AG10803 (cell line): ENCODE results near the gene PRSS22.
A peak's percentile ranks its signal among the peaks of the same experiment; 100 is the strongest.

Source experiments
- DNase-seq: peaks from one replicate; pipeline ENCODE4 v3.0.0; 2010; ENCODE audit warnings: low read depth
- H3K4me3 ChIP-seq: 2 replicates; pipeline ENCODE4 v1.5.1; 2011; ENCODE audit warnings: mild to moderate bottlenecking, low read length, control low read depth
- TF ChIP-seq, protein P1 (sequence below): conservative IDR thresholded peaks from 2 replicates; pipeline ENCODE4 v1.5.1; 2011; ENCODE audit warnings: mild to moderate bottlenecking, low read length, control low read depth, inconsistent platforms

PRSS22 gene

GRCh38 chr16:2879854-2880508 lies 22.0 kb upstream of the PRSS22 start:
- H3K4me3 ChIP-seq: no peak overlapping the region
- TF ChIP-seq, protein P1, sequence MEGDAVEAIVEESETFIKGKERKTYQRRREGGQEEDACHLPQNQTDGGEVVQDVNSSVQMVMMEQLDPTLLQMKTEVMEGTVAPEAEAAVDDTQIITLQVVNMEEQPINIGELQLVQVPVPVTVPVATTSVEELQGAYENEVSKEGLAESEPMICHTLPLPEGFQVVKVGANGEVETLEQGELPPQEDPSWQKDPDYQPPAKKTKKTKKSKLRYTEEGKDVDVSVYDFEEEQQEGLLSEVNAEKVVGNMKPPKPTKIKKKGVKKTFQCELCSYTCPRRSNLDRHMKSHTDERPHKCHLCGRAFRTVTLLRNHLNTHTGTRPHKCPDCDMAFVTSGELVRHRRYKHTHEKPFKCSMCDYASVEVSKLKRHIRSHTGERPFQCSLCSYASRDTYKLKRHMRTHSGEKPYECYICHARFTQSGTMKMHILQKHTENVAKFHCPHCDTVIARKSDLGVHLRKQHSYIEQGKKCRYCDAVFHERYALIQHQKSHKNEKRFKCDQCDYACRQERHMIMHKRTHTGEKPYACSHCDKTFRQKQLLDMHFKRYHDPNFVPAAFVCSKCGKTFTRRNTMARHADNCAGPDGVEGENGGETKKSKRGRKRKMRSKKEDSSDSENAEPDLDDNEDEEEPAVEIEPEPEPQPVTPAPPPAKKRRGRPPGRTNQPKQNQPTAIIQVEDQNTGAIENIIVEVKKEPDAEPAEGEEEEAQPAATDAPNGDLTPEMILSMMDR: no peak
- DNase-seq: no peak

DNA sequence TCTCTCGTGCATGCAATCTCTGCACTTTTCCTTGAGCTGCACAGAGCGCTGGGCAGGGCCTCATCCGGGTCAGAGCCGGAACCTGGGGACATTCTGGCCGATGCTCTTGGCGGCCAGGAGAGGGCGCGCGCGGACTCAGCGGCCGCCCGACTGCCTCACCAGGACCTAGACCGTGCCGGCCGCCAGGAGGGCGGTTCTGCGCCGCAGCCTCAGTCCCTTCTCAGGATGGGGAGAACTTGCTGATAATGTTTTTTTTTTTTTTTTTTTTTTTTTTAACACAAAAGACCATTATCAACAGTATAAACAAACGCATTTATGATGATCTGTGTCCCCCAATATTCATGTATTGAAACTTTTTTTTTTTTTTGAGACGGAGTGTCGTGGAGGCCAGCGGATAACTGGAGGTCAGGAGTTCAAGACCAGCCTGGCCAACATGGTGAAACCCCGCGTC lies 17.0 kb upstream of the PRSS22 start:
- H3K4me3 ChIP-seq: no peak overlapping the region
- TF ChIP-seq, protein P1: peak; percentile 77
- DNase-seq: peak; percentile 72

DNA sequence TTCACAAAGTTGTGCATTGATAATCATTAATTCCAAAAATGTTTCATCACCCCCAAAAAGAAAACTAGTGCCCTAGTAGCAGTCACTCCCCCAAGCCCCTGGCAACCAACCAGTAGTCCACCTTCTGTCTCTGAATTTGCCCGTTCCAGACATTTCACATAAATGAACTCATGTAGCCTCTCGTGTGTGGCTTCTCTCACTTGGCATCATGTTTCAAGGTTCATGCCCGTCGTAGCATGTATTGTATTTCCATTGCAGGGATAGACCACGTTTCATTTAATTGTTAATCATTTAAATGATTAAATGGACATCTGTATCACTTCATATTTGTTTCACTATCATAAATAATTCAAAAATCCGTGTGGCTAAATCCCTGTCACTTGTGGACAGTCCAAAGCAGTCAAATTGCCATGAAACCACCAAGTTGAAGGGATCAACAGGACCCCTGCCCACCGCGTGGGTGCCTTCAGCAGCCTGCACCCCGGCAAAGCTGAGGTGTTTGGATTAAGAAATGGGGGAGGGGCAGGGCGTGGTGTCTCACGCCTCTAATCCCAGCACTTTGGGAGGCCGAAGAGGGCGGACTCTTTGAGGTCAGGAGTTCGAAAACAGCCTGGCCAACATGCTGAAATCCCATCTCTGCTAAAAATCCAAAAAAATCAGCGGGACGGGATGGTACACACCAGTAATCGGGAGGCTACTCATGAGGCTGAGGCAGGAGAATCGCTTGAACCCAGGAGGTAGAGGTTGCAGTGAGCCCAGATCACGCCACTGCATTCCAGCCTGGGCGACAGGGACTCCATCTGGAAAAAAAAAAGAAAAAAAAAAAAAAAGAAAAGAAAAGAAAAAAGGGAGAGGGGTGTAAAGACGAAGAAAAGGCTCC lies 16.3 kb upstream of the PRSS22 start:
- TF ChIP-seq, protein P1: no peak
- DNase-seq: no peak

GRCh38 chr16:2871926-2872325 lies 14.0 kb upstream of the PRSS22 start:
- H3K4me3 ChIP-seq: no peak overlapping the region
- no peak for DNase-seq
- TF ChIP-seq, protein P1: no peak

More for the DNA sequence above, 16.3 kb upstream of the PRSS22 start:
- no peak overlapping the region for H3K4me3 ChIP-seq

GRCh38 chr16:2867987-2868789 lies 10.2 kb upstream of the PRSS22 start:
- peak overlapping the region; percentile 73 for H3K4me3 ChIP-seq
- TF ChIP-seq, protein P1: peak; percentile 85

GRCh38 chr16:2867661-2867986 lies 9.7 kb upstream of the PRSS22 start:
- TF ChIP-seq, protein P1: no peak
- no peak for DNase-seq
- peak overlapping the region; percentile 73 for H3K4me3 ChIP-seq

More at GRCh38 chr16:2867987-2868789, 10.2 kb upstream of the PRSS22 start:
- peak; percentile 92 for DNase-seq
